ENCODE measurements around the gene NUP88.

GRCh38 chr17:5362162-5362811 lies 57.2 kb downstream of the NUP88 start:
- no peak for TF ChIP-seq POLR2A (IDR thresholded peaks at IDR 0.05)
- TF ChIP-seq EP300 (IDR thresholded peaks at IDR 0.05) = no peak
